Activated CD8-positive, alpha-beta memory T cell treated with anti-CD3 and anti-CD28 coated beads, Interleukin-2, amount 10 ng/mL, durations not matched to agents 7 days and 5 days (primary cell): ENCODE data around the gene ACCS. TPM values are rescaled to one million over a fixed set of nuclear protein-coding genes. Genes with fewer than 3 reads are reported as not detected.

Experiments
- ATAC-seq: fragments of 150-1000 bp; cut with Tn5 transposase; one replicate; pipeline ENCODE4 v1.10.0; 2021; ENCODE audit warnings: moderate library complexity
- CTCF ChIA-PET: fragments of 350-600 bp; sonication (Branson Sonifier 250); formaldehyde crosslinking; loops from one replicate; lab custom pipeline; 2021; ENCODE audit warnings: antibody characterized with exemption; lab: Charles Lee
- DNase-seq: peaks from one replicate; pipeline ENCODE4 v3.0.0-alpha.2; 2020
- H3K27ac Mint-ChIP-seq: one replicate; pipeline ENCODE4 v1.8.0; 2021; ENCODE audit warnings: mild to moderate bottlenecking, mixed read lengths
- H3K27me3 Mint-ChIP-seq: one replicate; pipeline ENCODE4 v1.8.0; 2021; ENCODE audit warnings: mixed read lengths
- H3K36me3 Mint-ChIP-seq: one replicate; pipeline ENCODE4 v1.8.0; 2021; ENCODE audit warnings: mild to moderate bottlenecking, mixed read lengths
- H3K4me1 Mint-ChIP-seq: one replicate; pipeline ENCODE4 v1.8.0; 2021; ENCODE audit warnings: mixed read lengths
- H3K4me3 Mint-ChIP-seq: one replicate; pipeline ENCODE4 v1.8.0; 2021; ENCODE audit warnings: mild to moderate bottlenecking, moderate library complexity, mixed read lengths
- H3K9me3 Mint-ChIP-seq: one replicate; pipeline ENCODE4 v1.8.0; 2022; ENCODE audit warnings: low read depth, mixed read lengths
- total RNA-seq, 2 experiments: library from RNA; stranded (reverse); gene quantifications; one replicate each; pipeline ENCODE4 v1.2.3, GENCODE V29; 2021

Gene ACCS
- total RNA-seq, 2 experiments from 2014 or later, result 4.9 to 7.7 TPM

- Mint-ChIP-seq H3K27me3 (peaks cover 4% of the 10 kb centered on the region), H3K9me3 (peaks cover 5% of the 10 kb centered on the region), H3K4me3 (no peak overlapping the region), H3K4me1 (peaks cover 8% of the 10 kb centered on the region), H3K27ac (no peak overlapping the region), H3K36me3 (peaks cover 11% of the 10 kb centered on the region)
- DNase-seq, result no peak
- no peak for ATAC-seq
- CTCF ChIA-PET, result interaction anchor here (9.9 kb wide), 1 partner anchor 11 kb away, joined by 58 read pairs; the partner anchor contains the start of gene EXT2
Observed at GRCh38 chr11:44083433-44083832, 17.4 kb downstream of the ACCS start.

GRCh38 chr11:44083906-44084305, 17.8 kb downstream of the ACCS start:
- Mint-ChIP-seq H3K36me3 (peaks cover 11% of the 10 kb centered on the region), H3K9me3 (peaks cover 5% of the 10 kb centered on the region), H3K27ac (no peak overlapping the region), H3K27me3 (peaks cover 4% of the 10 kb centered on the region), H3K4me3 (no peak overlapping the region), H3K4me1 (peaks cover 13% of the 10 kb centered on the region)
- DNase-seq (no peak), ATAC-seq (no peak)
- CTCF ChIA-PET, result interaction anchor here (9.9 kb wide), 1 partner anchor 10 kb away, joined by 58 read pairs; the partner anchor contains the start of gene EXT2

DNA sequence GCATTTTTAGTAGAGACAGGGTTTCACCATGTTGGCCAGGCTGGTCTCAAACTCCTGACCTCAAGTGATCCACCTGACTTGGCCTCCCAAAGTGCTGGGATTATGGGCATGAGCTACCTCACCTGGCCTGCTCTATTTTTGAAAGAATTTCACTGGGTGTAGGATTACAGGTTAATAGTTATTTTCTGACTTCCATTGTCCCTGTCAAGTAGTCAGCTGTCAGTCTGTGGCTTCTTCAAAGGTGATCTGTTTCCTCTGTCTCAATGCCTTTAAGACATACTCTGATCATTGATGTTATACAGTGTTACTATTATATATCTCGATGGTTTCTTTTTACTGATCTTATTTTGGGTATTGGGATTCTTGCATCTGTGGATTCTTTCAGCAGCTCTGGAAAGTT, 19.3 kb downstream of the ACCS start:
- ATAC-seq (no peak), DNase-seq (no peak)
- peaks cover 5% of the 10 kb centered on the region for H3K9me3 Mint-ChIP-seq
- CTCF ChIA-PET, result interaction anchor here (0.8 to 9.9 kb wide), 2 partner anchors 9 to 19 kb away, joined by 3 to 58 read pairs; partner anchors contain the start of gene EXT2
- peaks cover 14% of the 10 kb centered on the region for H3K36me3 Mint-ChIP-seq
- peaks cover 26% of the 10 kb centered on the region for H3K4me1 Mint-ChIP-seq
- peaks cover 7% of the 10 kb centered on the region for H3K27me3 Mint-ChIP-seq
- no peak overlapping the region for H3K27ac Mint-ChIP-seq
- no peak overlapping the region for H3K4me3 Mint-ChIP-seq

- CTCF ChIA-PET, result interaction anchor here (0.9 to 1.7 kb wide), 2 partner anchors 21 to 148 kb away, joined by 4 to 8 read pairs; no protein-coding TSS in a partner anchor
- peaks cover 14% of the 10 kb centered on the region for H3K36me3 Mint-ChIP-seq
- H3K27ac Mint-ChIP-seq, result no peak overlapping the region
- H3K9me3 Mint-ChIP-seq, result peaks cover 5% of the 10 kb centered on the region
- no peak overlapping the region for H3K4me3 Mint-ChIP-seq
- DNase-seq, result no peak
- peaks cover 14% of the 10 kb centered on the region for H3K27me3 Mint-ChIP-seq
- ATAC-seq, result peak; percentile 65
- H3K4me1 Mint-ChIP-seq, result peaks cover 28% of the 10 kb centered on the region
Observed at GRCh38 chr11:44088377-44088776, 22.3 kb downstream of the ACCS start.

DNA sequence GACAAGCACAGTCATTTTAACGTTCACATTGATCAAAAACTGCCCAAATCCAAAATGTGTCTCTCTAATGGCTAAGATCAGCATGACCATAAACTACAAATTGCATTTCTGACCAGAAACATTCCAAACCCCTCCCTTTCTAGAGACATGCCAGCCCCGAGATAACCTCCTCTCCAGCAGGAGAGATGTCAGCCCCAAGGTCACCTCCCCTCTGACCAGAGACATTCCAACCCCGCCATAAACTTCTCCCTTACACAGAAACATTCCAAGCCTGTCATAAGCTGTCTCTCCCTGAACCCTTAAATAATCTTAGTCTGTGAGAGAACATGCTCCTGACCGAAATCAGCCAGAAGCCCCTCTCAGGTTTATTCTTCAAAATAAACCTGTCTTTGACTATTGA, 22.8 kb downstream of the ACCS start:
- DNase-seq (no peak), ATAC-seq (no peak)
- Mint-ChIP-seq H3K36me3 (peaks cover 14% of the 10 kb centered on the region), H3K4me1 (peaks cover 28% of the 10 kb centered on the region), H3K27ac (no peak overlapping the region), H3K4me3 (no peak overlapping the region), H3K27me3 (peaks cover 14% of the 10 kb centered on the region), H3K9me3 (peaks cover 5% of the 10 kb centered on the region)
- CTCF ChIA-PET, result interaction anchor here (0.9 to 1.7 kb wide), 2 partner anchors 21 to 149 kb away, joined by 4 to 8 read pairs; no protein-coding TSS in a partner anchor

DNA sequence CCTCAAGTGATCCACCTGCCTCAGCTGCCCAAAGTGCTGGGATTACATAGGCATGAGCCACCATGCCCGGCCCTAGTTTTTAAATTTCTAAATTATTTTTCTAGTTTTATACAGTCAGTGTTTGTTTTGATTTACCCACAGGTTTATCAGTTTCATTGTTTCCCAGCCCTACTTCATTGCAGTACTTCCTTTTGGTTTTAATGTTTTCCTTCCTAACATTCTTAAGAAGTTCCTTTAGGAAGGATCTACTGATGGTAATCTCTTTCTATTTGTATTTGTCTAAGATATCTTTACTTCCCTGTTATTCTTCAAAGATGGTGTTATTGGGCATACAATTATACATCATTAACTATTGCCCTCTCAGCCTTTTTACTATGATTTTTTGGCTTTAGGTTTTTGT, 24.5 kb downstream of the ACCS start:
- CTCF ChIA-PET, result interaction anchor here (5.4 kb wide), 1 partner anchor 23 kb away, joined by 68 read pairs; the partner anchor contains the start of gene ACCS

DNA sequence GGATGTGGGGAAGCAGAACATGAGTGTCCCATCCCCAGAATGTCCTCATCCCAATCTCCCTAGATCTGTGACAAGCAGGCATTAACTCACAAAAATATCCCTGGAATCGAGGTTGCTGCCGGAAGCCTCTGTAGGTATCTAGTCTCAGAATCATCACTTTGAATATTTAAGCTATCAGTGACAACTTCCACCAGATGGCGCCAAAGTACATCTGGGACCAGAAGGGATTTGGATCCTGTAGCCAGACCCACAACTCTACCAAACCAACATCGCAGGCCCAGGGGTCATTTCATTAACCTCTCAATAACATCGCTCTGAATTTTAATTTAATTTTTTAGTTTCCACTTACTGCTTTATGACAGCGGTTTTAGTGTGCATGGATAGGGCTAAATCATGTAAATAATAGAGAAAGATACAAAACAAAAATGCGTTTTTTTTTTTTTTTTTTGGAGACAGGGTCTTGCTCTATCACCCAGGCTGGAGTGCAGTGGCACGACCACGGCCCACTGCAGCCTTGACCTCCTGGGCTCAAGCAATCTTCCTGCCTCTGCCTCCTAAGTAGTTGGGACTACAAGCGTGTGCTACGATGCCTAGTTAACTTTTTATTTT, 28.3 kb downstream of the ACCS start:
- H3K27ac Mint-ChIP-seq, result peak overlapping the region; percentile 34
- CTCF ChIA-PET, result interaction anchor here (0.6 to 5.4 kb wide), 29 partner anchors 10 to 816 kb away, joined by 3 to 88 read pairs (median 3); partner anchors contain the start of gene ACCS

More for the DNA sequence above, 24.5 kb downstream of the ACCS start:
- H3K27ac Mint-ChIP-seq, result no peak overlapping the region
- H3K4me3 Mint-ChIP-seq, result no peak overlapping the region
- DNase-seq (no peak), ATAC-seq (no peak)
- peaks cover 2% of the 10 kb centered on the region for H3K9me3 Mint-ChIP-seq
- peaks cover 41% of the 10 kb centered on the region for H3K4me1 Mint-ChIP-seq
- peaks cover 18% of the 10 kb centered on the region for H3K27me3 Mint-ChIP-seq
- peaks cover 11% of the 10 kb centered on the region for H3K36me3 Mint-ChIP-seq

DNA sequence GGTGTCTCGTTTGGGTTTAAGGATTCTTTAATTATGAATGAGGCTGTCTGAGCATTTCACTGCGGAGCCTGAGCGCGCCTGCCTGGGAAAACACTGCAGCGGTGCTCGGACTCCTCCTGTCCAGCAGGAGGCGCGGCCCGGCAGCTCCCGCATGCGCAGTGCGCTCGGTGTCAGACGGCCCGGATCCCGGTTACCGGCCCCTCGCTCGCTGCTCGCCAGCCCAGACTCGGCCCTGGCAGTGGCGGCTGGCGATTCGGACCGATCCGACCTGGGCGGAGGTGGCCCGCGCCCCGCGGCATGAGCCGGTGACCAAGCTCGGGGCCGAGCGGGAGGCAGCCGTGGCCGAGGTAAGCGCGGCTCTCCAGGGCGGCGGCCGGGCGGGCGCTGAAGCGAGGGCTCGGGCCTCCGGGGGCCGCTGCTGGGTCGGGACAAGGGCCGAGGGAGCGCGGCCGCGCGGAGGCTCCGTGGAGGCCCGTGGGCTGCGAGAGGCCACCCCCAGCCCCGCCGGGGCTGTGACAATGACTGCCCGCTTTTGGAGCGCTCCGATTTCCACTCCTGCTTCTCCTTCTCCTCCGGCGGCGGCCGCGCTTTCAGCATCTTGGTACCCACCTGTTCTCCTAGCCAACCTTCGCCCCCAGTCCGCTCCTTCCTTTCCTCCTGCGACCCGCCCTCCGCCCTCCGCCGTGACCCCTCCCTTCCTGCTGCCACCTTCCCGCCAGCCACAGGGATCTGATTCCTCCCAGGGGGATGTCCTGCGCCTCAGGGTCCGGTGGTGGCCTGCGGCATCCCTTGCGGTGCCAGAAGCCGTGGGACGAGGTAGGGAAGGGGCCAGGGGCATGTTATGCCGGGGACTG, 29.7 kb downstream of the ACCS start, which contains the start of gene EXT2:
EXT2 (plus strand) TSS at position 173 of the 854 bp plus-strand sequence. CDS start 12,035 bp downstream, outside the sequence.
- CTCF ChIA-PET, result interaction anchor here (0.5 to 5.4 kb wide), 23 partner anchors 9 to 916 kb away, joined by 3 to 88 read pairs (median 4); partner anchors contain the start of gene ACCS
- Mint-ChIP-seq H3K27ac (peak within 1 kb of the TSS; percentile 3), H3K27me3 (peaks cover 11% of the 10 kb centered on the region), H3K9me3 (no peaks in the 10 kb centered on the region), H3K4me3 (peak within 1 kb of the TSS; percentile 78), H3K36me3 (peaks cover 3% of the 10 kb centered on the region), H3K4me1 (peaks cover 23% of the 10 kb centered on the region)
- DNase-seq (peak; percentile 89), ATAC-seq (peak; percentile 97)

More for the DNA sequence above, 28.3 kb downstream of the ACCS start:
- H3K27me3 Mint-ChIP-seq, result peaks cover 14% of the 10 kb centered on the region
- no peaks in the 10 kb centered on the region for H3K9me3 Mint-ChIP-seq
- H3K4me1 Mint-ChIP-seq, result peaks cover 34% of the 10 kb centered on the region
- peak overlapping the region; percentile 55 for H3K4me3 Mint-ChIP-seq
- ATAC-seq (peak; percentile 43), DNase-seq (peak; percentile 86)
- H3K36me3 Mint-ChIP-seq, result peaks cover 5% of the 10 kb centered on the region

GRCh38 chr11:44096360-44097185, 30.5 kb downstream of the ACCS start:
- H3K36me3 Mint-ChIP-seq, result peaks cover 3% of the 10 kb centered on the region
- H3K9me3 Mint-ChIP-seq, result no peaks in the 10 kb centered on the region
- H3K27ac Mint-ChIP-seq, result peak overlapping the region; percentile 3
- ATAC-seq (no peak), DNase-seq (no peak)
- H3K4me3 Mint-ChIP-seq, result peak overlapping the region; percentile 78
- CTCF ChIA-PET, result interaction anchor here (0.6 to 1.7 kb wide), 4 partner anchors 11 to 427 kb away, joined by 3 to 4 read pairs (median 3); no protein-coding TSS in a partner anchor
- peaks cover 23% of the 10 kb centered on the region for H3K4me1 Mint-ChIP-seq
- H3K27me3 Mint-ChIP-seq, result peaks cover 9% of the 10 kb centered on the region

- no peak for ATAC-seq
- no peak overlapping the region for H3K27ac Mint-ChIP-seq
- CTCF ChIA-PET, result interaction anchor here (1.2 to 1.7 kb wide), 3 partner anchors 9 to 426 kb away, joined by 3 to 4 read pairs (median 3); no protein-coding TSS in a partner anchor
- no peak overlapping the region for H3K4me3 Mint-ChIP-seq
- no peaks in the 10 kb centered on the region for H3K9me3 Mint-ChIP-seq
- DNase-seq, result no peak
- H3K27me3 Mint-ChIP-seq, result peaks cover 4% of the 10 kb centered on the region
- peaks cover 3% of the 10 kb centered on the region for H3K36me3 Mint-ChIP-seq
- peaks cover 25% of the 10 kb centered on the region for H3K4me1 Mint-ChIP-seq
Observed at GRCh38 chr11:44097821-44098220, 31.8 kb downstream of the ACCS start.

GRCh38 chr11:44101098-44101497, 35.0 kb downstream of the ACCS start:
- Mint-ChIP-seq H3K9me3 (no peaks in the 10 kb centered on the region), H3K4me1 (peaks cover 20% of the 10 kb centered on the region), H3K27me3 (no peaks in the 10 kb centered on the region), H3K4me3 (no peak overlapping the region), H3K27ac (no peak overlapping the region), H3K36me3 (peaks cover 3% of the 10 kb centered on the region)
- CTCF ChIA-PET, result interaction anchor here (1.1 to 1.3 kb wide), 2 partner anchors 19 to 21 kb away, joined by 3 read pairs; no protein-coding TSS in a partner anchor
- DNase-seq, result no peak
- ATAC-seq, result no peak
